ENCODE results near the gene ATG16L2. TPM values are rescaled to one million over a fixed set of nuclear protein-coding genes. Genes with fewer than 3 reads are reported as not detected.
"Not testable (repeated sequence)": the region's sequence is repeated elsewhere in the genome, so short reads cannot be mapped to it uniquely, and the experiment has no call there.

ATG16L2 gene
- polyA plus RNA-seq, 1 donor from 2014 or later, result 32.1 TPM

DNA sequence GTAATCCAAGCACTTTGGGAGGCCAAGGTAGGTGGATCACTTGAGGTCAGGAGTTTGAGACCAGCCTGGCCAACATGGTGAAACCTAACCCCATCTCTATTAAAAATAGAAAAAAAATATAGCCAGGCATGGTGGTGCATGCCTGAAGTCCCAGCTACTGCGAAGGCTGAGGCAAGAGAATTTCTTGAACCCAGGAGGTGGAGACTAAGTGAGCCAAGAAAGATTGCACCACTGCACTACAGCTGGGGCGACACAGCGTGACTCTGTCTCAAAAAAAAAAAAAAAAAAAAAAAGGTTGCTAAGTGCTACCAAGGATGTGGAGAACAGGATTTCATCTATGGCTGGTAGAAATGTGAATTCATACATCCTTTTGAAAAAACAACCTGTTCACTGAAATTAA, 36.6 kb downstream of the ATG16L2 start:
- Mint-ChIP-seq H3K27me3 (no peaks in the 10 kb centered on the region), H3K9me3 (no peaks in the 10 kb centered on the region), H3K36me3 (peaks cover 4% of the 10 kb centered on the region), H3K4me1 (peaks cover 9 to 14% (median 13%) of the 10 kb centered on the region in 3 donors), H3K4me3 (no peak overlapping the region), H3K27ac (no peak overlapping the region)

DNA sequence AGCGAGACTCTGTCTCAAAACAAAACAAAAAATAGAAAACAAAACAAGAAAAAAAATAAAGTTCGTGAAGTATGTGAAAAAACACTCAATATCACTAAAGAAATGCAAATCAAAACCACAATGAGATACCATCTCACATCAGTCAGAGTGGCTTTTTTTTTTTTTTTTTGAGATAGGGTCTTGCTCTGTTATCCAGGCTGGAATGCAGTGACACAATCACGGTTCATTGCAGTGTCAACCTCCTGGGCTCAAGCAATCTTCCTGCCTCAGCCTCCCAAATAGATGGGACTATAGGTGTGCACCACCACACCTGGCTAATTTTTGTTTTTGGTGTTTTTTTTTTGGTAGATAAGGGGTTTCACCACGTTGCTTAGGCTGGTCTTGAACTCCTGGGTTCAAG, 37.5 kb downstream of the ATG16L2 start:
- no peaks in the 10 kb centered on the region for H3K27me3 Mint-ChIP-seq
- H3K4me3 Mint-ChIP-seq, result no peak overlapping the region
- peak overlapping the region in 1 of 3 donors; percentile 63 for H3K27ac Mint-ChIP-seq
- H3K9me3 Mint-ChIP-seq, result no peaks in the 10 kb centered on the region
- peaks cover 3% of the 10 kb centered on the region for H3K36me3 Mint-ChIP-seq
- peaks cover 9 to 14% (median 13%) of the 10 kb centered on the region in 3 donors for H3K4me1 Mint-ChIP-seq

- no peak overlapping the region for H3K4me3 Mint-ChIP-seq
- H3K36me3 Mint-ChIP-seq, result peaks cover 10% of the 10 kb centered on the region
- H3K4me1 Mint-ChIP-seq, result peaks cover 8 to 14% (median 14%) of the 10 kb centered on the region in 3 donors
- H3K9me3 Mint-ChIP-seq, result no peaks in the 10 kb centered on the region
- H3K27ac Mint-ChIP-seq, result no peak overlapping the region
- H3K27me3 Mint-ChIP-seq, result no peaks in the 10 kb centered on the region
Measured at GRCh38 chr11:72856065-72856464, 41.9 kb downstream of the ATG16L2 start.

DNA sequence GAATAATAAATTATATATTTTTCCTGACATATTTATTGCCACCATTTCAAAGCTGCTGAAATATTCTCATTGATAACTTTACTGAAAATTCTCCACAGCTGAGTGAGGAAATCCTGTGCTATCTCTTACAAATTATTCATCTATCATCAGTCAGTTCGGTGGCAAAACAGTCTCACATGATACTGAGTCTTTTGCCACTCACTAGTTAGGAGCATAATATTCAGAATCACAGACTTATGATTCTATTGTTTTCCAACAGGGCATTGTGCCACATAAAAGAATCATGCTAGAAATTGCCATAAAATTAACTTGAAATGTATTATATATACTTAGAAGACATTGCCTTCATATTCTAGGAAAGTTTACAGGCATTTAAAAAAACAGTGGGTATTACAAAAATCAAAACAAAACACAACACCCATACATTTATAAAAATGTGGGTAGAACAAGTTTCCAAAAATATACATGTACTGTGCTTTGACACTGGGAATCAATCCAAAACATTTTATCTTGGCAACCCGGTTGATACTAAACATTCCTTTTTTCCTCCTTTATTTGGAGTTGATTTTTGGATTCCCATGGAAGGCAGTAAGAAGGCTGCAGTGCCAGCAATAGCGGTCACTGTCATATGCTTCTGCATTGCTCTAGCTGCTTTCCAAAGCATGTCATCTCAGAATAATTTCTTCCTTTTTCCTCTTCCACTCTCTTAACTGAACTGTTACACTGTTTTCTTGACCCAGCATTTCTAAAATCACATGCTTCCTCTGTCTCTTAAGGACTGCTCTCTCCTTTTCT, 42.5 kb downstream of the ATG16L2 start:
- H3K36me3 Mint-ChIP-seq, result peaks cover 8% of the 10 kb centered on the region
- H3K4me3 Mint-ChIP-seq, result no peak overlapping the region
- peak overlapping the region in 1 of 3 donors; percentile 7 for H3K27ac Mint-ChIP-seq
- H3K9me3 Mint-ChIP-seq, result no peaks in the 10 kb centered on the region
- H3K27me3 Mint-ChIP-seq, result no peaks in the 10 kb centered on the region
- peaks cover 6 to 14% (median 13%) of the 10 kb centered on the region in 3 donors for H3K4me1 Mint-ChIP-seq

DNA sequence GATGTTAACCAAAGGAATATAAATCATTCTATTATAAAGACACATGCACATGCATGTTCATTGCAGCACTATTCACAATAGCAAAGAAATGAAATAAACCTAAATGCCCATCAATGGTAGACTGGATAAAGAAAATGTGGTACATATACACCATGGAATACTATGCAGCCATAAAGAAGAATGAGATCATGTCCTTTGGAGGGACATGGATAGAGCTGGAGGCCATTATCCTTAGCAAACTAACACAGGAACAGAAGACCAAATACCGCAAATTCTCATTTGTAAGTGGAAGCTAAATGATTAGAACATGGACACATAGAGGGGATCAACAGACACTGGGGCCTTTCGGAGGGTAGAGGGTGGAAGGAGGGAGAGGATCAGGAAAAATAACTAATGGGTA, 44.1 kb downstream of the ATG16L2 start:
- peaks cover 4 to 11% (median 7%) of the 10 kb centered on the region in 3 donors for H3K4me1 Mint-ChIP-seq
- not testable (repeated sequence) for H3K9me3 Mint-ChIP-seq, H3K36me3 Mint-ChIP-seq, H3K27me3 Mint-ChIP-seq, H3K4me3 Mint-ChIP-seq
- H3K27ac Mint-ChIP-seq, result peak overlapping the region in 2 of 3 donors; percentile 53 to 86

DNA sequence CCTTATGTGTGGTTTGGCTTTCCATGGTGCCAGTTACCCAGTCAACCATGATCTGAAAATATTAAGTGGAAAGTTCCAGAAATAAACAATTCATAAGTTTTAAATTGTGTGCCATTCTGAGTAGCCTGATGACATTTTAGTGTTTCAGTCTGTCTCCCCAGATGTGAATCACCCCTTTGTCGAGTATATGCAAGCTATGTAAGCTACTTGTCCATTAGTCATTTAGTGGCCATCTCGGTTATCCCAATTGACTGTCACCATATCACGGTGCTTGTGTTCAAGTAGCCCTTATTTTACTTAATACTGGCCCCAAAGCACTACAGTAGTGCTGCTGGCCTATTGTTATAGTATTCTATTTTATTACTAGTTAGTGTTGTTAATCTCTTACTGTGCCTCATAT, 44.9 kb downstream of the ATG16L2 start:
- Mint-ChIP-seq H3K4me1 (peaks cover 7 to 12% (median 8%) of the 10 kb centered on the region in 3 donors), H3K27me3 (no peaks in the 10 kb centered on the region), H3K27ac (peak overlapping the region in 1 of 3 donors; percentile 11), H3K4me3 (no peak overlapping the region), H3K36me3 (peaks cover 8% of the 10 kb centered on the region), H3K9me3 (no peaks in the 10 kb centered on the region)

- Mint-ChIP-seq H3K4me1 (peaks cover 0 to 10% (median 8%) of the 10 kb centered on the region in 3 donors), H3K4me3 (no peak overlapping the region), H3K36me3 (peaks cover 8% of the 10 kb centered on the region), H3K27ac (peak overlapping the region in 1 of 3 donors; percentile 11), H3K27me3 (no peaks in the 10 kb centered on the region), H3K9me3 (no peaks in the 10 kb centered on the region)
Measured at GRCh38 chr11:72860010-72860409, 45.8 kb downstream of the ATG16L2 start.

- H3K27ac Mint-ChIP-seq, result peak overlapping the region in 1 of 3 donors; percentile 26
- H3K9me3 Mint-ChIP-seq, result no peaks in the 10 kb centered on the region
- peaks cover 8% of the 10 kb centered on the region for H3K36me3 Mint-ChIP-seq
Measured at GRCh38 chr11:72860592-72860991, 46.4 kb downstream of the ATG16L2 start.

GRCh38 chr11:72863091-72863490, 48.9 kb downstream of the ATG16L2 start:
- Mint-ChIP-seq H3K27me3 (no peaks in the 10 kb centered on the region), H3K4me3 (no peak overlapping the region), H3K9me3 (no peaks in the 10 kb centered on the region), H3K36me3 (peaks cover 8% of the 10 kb centered on the region), H3K4me1 (peaks cover 12 to 14% (median 14%) of the 10 kb centered on the region in 3 donors), H3K27ac (peak overlapping the region in 2 of 3 donors; percentile 10 to 62)

More at GRCh38 chr11:72860592-72860991, 46.4 kb downstream of the ATG16L2 start:
- H3K4me3 Mint-ChIP-seq, result no peak overlapping the region
- no peaks in the 10 kb centered on the region for H3K27me3 Mint-ChIP-seq
- H3K4me1 Mint-ChIP-seq, result peaks cover 2 to 10% (median 9%) of the 10 kb centered on the region in 3 donors

DNA sequence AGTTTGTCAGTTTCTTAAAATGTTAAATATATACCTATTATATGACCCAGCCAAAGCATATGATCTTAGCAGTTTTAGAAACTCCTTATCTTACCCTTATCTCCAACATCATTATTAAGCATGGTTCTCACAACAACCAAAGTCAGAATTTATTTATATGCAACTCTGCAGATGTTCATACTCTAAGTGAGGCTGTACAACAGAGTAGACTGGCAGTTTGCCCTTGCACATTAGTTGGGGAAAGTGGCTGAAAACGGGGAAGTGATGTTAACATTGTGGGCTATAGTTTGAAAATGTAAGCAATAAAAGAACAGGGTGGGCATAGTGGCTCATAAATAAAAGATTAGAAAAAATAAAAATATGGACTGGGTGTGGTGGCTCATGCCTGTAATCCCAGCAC, 49.7 kb downstream of the ATG16L2 start:
- H3K27me3 Mint-ChIP-seq, result no peaks in the 10 kb centered on the region
- peak overlapping the region in 1 of 3 donors; percentile 80 for H3K27ac Mint-ChIP-seq
- H3K4me1 Mint-ChIP-seq, result peaks cover 12 to 14% (median 13%) of the 10 kb centered on the region in 3 donors
- no peaks in the 10 kb centered on the region for H3K36me3 Mint-ChIP-seq
- H3K4me3 Mint-ChIP-seq, result no peak overlapping the region
- H3K9me3 Mint-ChIP-seq, result no peaks in the 10 kb centered on the region

DNA sequence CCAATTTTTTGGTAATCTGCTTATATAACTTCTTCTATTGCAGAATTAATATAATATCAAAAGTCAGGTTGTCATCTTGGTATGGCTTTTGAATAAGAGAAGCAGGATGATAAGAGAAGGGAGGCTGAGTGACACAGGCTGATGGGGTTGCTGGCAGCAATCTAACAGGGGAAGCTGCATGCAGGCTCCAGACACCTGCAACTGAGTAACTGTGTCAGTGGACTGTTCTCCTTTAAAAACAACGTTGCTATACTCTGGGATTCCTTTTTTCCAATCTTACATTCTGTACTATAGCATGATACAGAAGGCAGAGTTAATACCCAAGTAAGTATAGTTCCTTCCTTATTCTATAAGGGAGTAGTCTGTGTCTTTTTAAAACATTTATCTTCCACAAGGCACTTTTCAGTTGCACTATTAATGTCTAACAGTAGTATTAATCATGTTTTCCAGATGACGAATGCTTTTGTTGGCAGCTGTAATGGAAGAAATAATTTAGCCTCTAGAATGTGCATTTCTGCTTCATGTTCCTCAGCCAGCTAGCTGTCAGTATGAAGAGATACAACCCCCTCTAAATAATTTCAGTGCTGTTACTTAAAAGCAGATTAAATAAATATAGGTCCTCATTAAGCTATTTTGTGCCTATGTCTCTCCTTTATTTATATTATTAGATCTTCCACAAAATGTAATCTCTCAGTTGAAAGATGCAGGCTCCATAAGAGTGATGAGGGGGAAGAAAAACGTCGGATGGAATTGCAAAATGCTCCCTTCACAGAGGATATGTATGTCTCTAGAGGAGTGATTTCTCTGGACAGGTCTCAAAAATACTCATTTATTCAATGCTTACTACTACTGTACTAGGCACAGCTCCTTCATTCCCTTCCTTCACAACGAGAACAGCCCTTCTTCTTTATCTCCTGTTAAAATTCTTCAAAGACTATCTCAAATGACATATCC, 50.8 kb downstream of the ATG16L2 start:
- H3K4me3 Mint-ChIP-seq, result no peak overlapping the region
- H3K36me3 Mint-ChIP-seq, result no peaks in the 10 kb centered on the region
- no peaks in the 10 kb centered on the region for H3K9me3 Mint-ChIP-seq
- peaks cover 13 to 16% (median 13%) of the 10 kb centered on the region in 3 donors for H3K4me1 Mint-ChIP-seq
- no peaks in the 10 kb centered on the region for H3K27me3 Mint-ChIP-seq
- peak overlapping the region in 2 of 3 donors; percentile 74 to 87 for H3K27ac Mint-ChIP-seq

- no peak overlapping the region for H3K4me3 Mint-ChIP-seq
- H3K27ac Mint-ChIP-seq, result peak overlapping the region in 1 of 3 donors; percentile 27
- peaks cover 14 to 22% (median 16%) of the 10 kb centered on the region in 3 donors for H3K4me1 Mint-ChIP-seq
- no peaks in the 10 kb centered on the region for H3K27me3 Mint-ChIP-seq
- H3K9me3 Mint-ChIP-seq, result no peaks in the 10 kb centered on the region
- peaks cover 3% of the 10 kb centered on the region for H3K36me3 Mint-ChIP-seq
Measured at GRCh38 chr11:72867970-72868369, 53.8 kb downstream of the ATG16L2 start.

DNA sequence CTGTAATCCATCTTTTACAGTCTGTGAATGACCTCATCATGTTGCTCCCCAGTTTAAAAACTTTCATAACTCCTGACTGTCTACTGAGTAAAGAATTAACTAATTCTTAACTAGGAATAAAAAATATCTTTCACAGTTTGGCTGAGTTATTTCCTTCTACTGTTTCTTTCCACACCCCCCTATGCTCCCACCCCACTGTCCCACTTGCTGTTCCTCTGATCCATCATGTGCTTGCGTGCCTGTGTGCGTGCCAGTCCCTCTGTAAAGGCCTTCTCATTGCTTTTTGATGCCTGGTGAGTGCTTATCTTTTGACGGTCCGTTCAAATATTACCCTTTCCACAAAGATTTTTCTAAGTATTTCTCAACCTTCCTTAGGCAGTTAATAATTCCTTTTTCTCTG, 55.6 kb downstream of the ATG16L2 start:
- Mint-ChIP-seq H3K27ac (peak overlapping the region in 1 of 3 donors; percentile 32), H3K27me3 (no peaks in the 10 kb centered on the region), H3K36me3 (peaks cover 3% of the 10 kb centered on the region), H3K9me3 (no peaks in the 10 kb centered on the region), H3K4me1 (peaks cover 10 to 22% (median 11%) of the 10 kb centered on the region in 3 donors), H3K4me3 (no peak overlapping the region)

GRCh38 chr11:72871119-72871518, 56.9 kb downstream of the ATG16L2 start:
- Mint-ChIP-seq H3K9me3 (no peaks in the 10 kb centered on the region), H3K36me3 (peaks cover 3% of the 10 kb centered on the region), H3K27me3 (no peaks in the 10 kb centered on the region), H3K4me3 (no peak overlapping the region), H3K27ac (no peak overlapping the region), H3K4me1 (peaks cover 7 to 15% (median 8%) of the 10 kb centered on the region in 3 donors)

DNA sequence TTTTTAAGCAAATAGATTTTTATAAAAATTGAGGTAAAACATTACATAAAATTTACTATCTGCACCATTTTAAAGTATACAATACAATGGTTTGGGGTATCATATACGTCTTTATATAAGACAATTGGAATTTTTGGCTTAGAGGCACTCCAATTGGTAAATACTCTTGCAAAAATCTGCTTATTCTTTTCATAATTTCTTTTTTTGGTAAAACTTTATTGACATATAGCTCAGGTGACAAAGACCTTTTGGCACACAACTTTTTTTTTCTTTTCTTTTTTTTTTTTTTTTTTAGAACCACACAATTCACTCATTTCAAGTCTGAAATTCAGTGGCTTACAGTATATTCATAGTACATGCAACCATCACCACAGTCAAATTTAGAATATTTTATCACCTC, 57.8 kb downstream of the ATG16L2 start:
- Mint-ChIP-seq H3K4me1 (peaks cover 4 to 15% (median 7%) of the 10 kb centered on the region in 3 donors), H3K27ac (peak overlapping the region in 1 of 3 donors; percentile 26), H3K4me3 (no peak overlapping the region), H3K36me3 (peaks cover 4% of the 10 kb centered on the region), H3K27me3 (no peaks in the 10 kb centered on the region), H3K9me3 (no peaks in the 10 kb centered on the region)
